PFSK-1 (cell line): Measurements from ENCODE around the gene LOC128125822.

Experiments
- FOXP2 ChIP-seq: optimal IDR thresholded peaks from 2 replicates; pipeline ENCODE3; 2011; ENCODE audit warnings: borderline replicate concordance, control low read depth, inconsistent platforms; ENCODE audit not compliant: insufficient read depth; ENCODE audit errors: extremely low read length, extremely low read depth
- POLR2AphosphoS5 ChIP-seq: IDR thresholded peaks from 2 replicates; pipeline ENCODE4 v1.6.1; 2012; ENCODE audit warnings: low read depth, mild to moderate bottlenecking, control low read depth, low read length, moderate library complexity
- REST ChIP-seq, 2 experiments: IDR thresholded peaks; 2 replicates each; pipeline versions ENCODE4 v1.6.1 to v1.8.0; 2011 to 2012; ENCODE audit warnings: low read depth in 2 of 2, low read length in 2 of 2, control low read depth in 1 of 2, inconsistent platforms in 1 of 2, mild to moderate bottlenecking in 1 of 2, moderate library complexity in 1 of 2; ENCODE audit not compliant: insufficient read depth in 1 of 2
- SIN3A ChIP-seq: IDR thresholded peaks from 2 replicates; pipeline ENCODE4 v1.6.1; 2012; ENCODE audit warnings: mild to moderate bottlenecking, low read length, moderate library complexity, borderline replicate concordance; ENCODE audit not compliant: insufficient read depth
- TAF1 ChIP-seq: IDR thresholded peaks from 2 replicates; pipeline ENCODE4 v1.6.1; 2012; ENCODE audit warnings: low read length, control low read depth, borderline replicate concordance; ENCODE audit not compliant: insufficient read depth

LOC128125822 gene

GRCh38 chr6:63599243-63599642 is 27.0 kb downstream of the LOC128125822 start:
- no peak for TF ChIP-seq FOXP2
- no peak for TF ChIP-seq SIN3A
- no peak for TF ChIP-seq TAF1
- no peak for TF ChIP-seq REST (IDR thresholded peaks at IDR 0.05; ENCODE audit: insufficient read depth in 1 of 2, low read depth in 2 of 2, low read length in 2 of 2)
- no peak for TF ChIP-seq POLR2AphosphoS5

GRCh38 chr6:63600136-63600535 is 27.9 kb downstream of the LOC128125822 start:
- TF ChIP-seq SIN3A (no peak), FOXP2 (no peak), POLR2AphosphoS5 (no peak), REST (IDR thresholded peaks at IDR 0.05; ENCODE audit: insufficient read depth in 1 of 2, low read depth in 2 of 2, low read length in 2 of 2) (no peak), TAF1 (no peak)

- TF ChIP-seq TAF1 (no peak), POLR2AphosphoS5 (no peak), REST (IDR thresholded peaks at IDR 0.05; ENCODE audit: insufficient read depth in 1 of 2, low read depth in 2 of 2, low read length in 2 of 2) (no peak), FOXP2 (no peak), SIN3A (no peak)
These were observed 37.0 kb downstream of the LOC128125822 start for GRCh38 chr6:63609231-63609630.

GRCh38 chr6:63610944-63611343 is 38.7 kb downstream of the LOC128125822 start:
- TF ChIP-seq FOXP2 (no peak), TAF1 (no peak), SIN3A (no peak), POLR2AphosphoS5 (no peak), REST (IDR thresholded peaks at IDR 0.05; ENCODE audit: insufficient read depth in 1 of 2, low read depth in 2 of 2, low read length in 2 of 2) (no peak)

- TF ChIP-seq REST (IDR thresholded peaks at IDR 0.05; ENCODE audit: insufficient read depth in 1 of 2, low read depth in 2 of 2, low read length in 2 of 2) (no peak), FOXP2 (no peak), POLR2AphosphoS5 (no peak), TAF1 (no peak), SIN3A (no peak)
These were observed 39.3 kb downstream of the LOC128125822 start for GRCh38 chr6:63611560-63611959.
